Kasumi-1 (cell line): ENCODE results near the gene ETS1.

Experiments used
- DNase-seq, 2 experiments: peaks; one replicate each; lab custom pipeline; 2025; lab: John Stamatoyannopoulos, UW

ETS1 gene

GRCh38 chr11:128482092-128482491, 105.3 kb downstream of the ETS1 start:
- no peak for DNase-seq

- DNase-seq: no peak
Measured at GRCh38 chr11:128481135-128481534, 106.2 kb downstream of the ETS1 start.

GRCh38 chr11:128480665-128481064, 106.7 kb downstream of the ETS1 start:
- DNase-seq: no peak

GRCh38 chr11:128480066-128480465, 107.3 kb downstream of the ETS1 start:
- DNase-seq: no peak

GRCh38 chr11:128479144-128479543, 108.2 kb downstream of the ETS1 start:
- DNase-seq: no peak

GRCh38 chr11:128478305-128478704, 109.1 kb downstream of the ETS1 start:
- DNase-seq: no peak

GRCh38 chr11:128477811-128478210, 109.5 kb downstream of the ETS1 start:
- no peak for DNase-seq

GRCh38 chr11:128477278-128477677, 110.1 kb downstream of the ETS1 start:
- DNase-seq: no peak

GRCh38 chr11:128476729-128477128, 110.6 kb downstream of the ETS1 start:
- no peak for DNase-seq

- DNase-seq: no peak
Measured at GRCh38 chr11:128476049-128476448, 111.3 kb downstream of the ETS1 start.

GRCh38 chr11:128474036-128474874, 113.1 kb downstream of the ETS1 start:
- no peak for DNase-seq

GRCh38 chr11:128473636-128474035, 113.7 kb downstream of the ETS1 start:
- DNase-seq: no peak

- no peak for DNase-seq
Measured at GRCh38 chr11:128472128-128473089, 114.9 kb downstream of the ETS1 start.

GRCh38 chr11:128471138-128471661, 116.2 kb downstream of the ETS1 start:
- no peak for DNase-seq

GRCh38 chr11:128470081-128470480, 117.3 kb downstream of the ETS1 start:
- DNase-seq: no peak

- DNase-seq: no peak
Measured at GRCh38 chr11:128469220-128469619, 118.1 kb downstream of the ETS1 start.

- no peak for DNase-seq
Measured at GRCh38 chr11:128468111-128468510, 119.2 kb downstream of the ETS1 start.

GRCh38 chr11:128467610-128468041, 119.7 kb downstream of the ETS1 start:
- DNase-seq: no peak

GRCh38 chr11:128467041-128467440, 120.3 kb downstream of the ETS1 start:
- no peak for DNase-seq

GRCh38 chr11:128465946-128466705, 121.2 kb downstream of the ETS1 start:
- DNase-seq: no peak

- no peak for DNase-seq
Measured at GRCh38 chr11:128465531-128465930, 121.8 kb downstream of the ETS1 start.
